NB4 (cell line): Measurements from ENCODE around the gene STK24.

Experiments used
- MYC ChIP-seq: IDR thresholded peaks from 2 replicates; pipeline ENCODE4 v1.6.1; 2011; ENCODE audit warnings: low read depth, low read length
- POLR2A ChIP-seq: IDR thresholded peaks from 2 replicates; pipeline ENCODE4 v1.6.1; 2011; ENCODE audit warnings: mild to moderate bottlenecking; ENCODE audit not compliant: insufficient read length; ENCODE audit errors: extremely low read depth
- TF ChIP-seq, protein P1 (sequence below): IDR thresholded peaks from 2 replicates; pipeline ENCODE4 v1.6.1; 2011; ENCODE audit warnings: low read depth, low read length
- TF ChIP-seq, protein P2 (sequence below): IDR thresholded peaks from one replicate; pipeline ENCODE4 v1.5.1; 2012; ENCODE audit warnings: low read depth, low read length

DNA sequence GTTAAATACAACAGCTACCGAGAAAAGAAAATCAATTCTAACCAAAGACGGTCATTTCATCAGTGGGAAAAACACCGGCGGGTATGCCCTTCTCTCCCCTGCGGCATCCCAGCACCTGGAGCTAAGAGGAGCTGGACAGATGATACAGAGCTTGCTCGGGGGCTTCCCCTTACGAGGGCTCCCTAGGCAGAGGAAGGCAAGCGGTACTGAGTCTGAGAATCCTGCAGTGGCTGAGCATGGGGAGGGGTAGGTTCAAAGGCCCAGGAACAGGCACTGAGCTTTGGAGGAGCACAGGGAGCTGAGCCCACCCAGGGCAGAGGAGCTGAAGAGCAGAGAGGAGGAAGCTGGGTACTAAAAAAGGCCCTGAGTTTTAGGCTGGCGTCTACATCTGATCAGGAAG is 12.7 kb downstream of the STK24 start:
- TF ChIP-seq POLR2A (no peak), MYC (no peak)
- TF ChIP-seq, protein P1, sequence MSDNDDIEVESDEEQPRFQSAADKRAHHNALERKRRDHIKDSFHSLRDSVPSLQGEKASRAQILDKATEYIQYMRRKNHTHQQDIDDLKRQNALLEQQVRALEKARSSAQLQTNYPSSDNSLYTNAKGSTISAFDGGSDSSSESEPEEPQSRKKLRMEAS, result no peak
- TF ChIP-seq, protein P2, sequence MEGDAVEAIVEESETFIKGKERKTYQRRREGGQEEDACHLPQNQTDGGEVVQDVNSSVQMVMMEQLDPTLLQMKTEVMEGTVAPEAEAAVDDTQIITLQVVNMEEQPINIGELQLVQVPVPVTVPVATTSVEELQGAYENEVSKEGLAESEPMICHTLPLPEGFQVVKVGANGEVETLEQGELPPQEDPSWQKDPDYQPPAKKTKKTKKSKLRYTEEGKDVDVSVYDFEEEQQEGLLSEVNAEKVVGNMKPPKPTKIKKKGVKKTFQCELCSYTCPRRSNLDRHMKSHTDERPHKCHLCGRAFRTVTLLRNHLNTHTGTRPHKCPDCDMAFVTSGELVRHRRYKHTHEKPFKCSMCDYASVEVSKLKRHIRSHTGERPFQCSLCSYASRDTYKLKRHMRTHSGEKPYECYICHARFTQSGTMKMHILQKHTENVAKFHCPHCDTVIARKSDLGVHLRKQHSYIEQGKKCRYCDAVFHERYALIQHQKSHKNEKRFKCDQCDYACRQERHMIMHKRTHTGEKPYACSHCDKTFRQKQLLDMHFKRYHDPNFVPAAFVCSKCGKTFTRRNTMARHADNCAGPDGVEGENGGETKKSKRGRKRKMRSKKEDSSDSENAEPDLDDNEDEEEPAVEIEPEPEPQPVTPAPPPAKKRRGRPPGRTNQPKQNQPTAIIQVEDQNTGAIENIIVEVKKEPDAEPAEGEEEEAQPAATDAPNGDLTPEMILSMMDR, result no peak
